Neural cell (in vitro differentiated cells): ENCODE data around the gene DUSP22.
"Not testable (repeated sequence)": the region's sequence is repeated elsewhere in the genome, so short reads cannot be mapped to it uniquely, and the experiment has no call there.

Experiments used
- CTCF ChIP-seq: fragments of 450-650 bp; IDR thresholded peaks from 2 replicates; pipeline ENCODE4 v1.5.1; 2014; ENCODE audit warnings: antibody characterized with exemption, mild to moderate bottlenecking, moderate library complexity; ENCODE audit not compliant: poor library complexity, severe bottlenecking
- EP300 ChIP-seq: fragments of 450-650 bp; conservative IDR thresholded peaks from 2 replicates; pipeline ENCODE4 v1.6.1; 2014; ENCODE audit warnings: antibody characterized with exemption, mild to moderate bottlenecking, moderate library complexity; ENCODE audit not compliant: poor library complexity, severe bottlenecking
- EZH2 ChIP-seq: fragments of 200-600, 300-800 bp; shearing (Covaris generic), sonication (generic); IDR thresholded peaks from 2 replicates; pipeline ENCODE4 v1.6.1; 2014; ENCODE audit warnings: antibody characterized with exemption, low read length, borderline replicate concordance, mild to moderate bottlenecking; ENCODE audit not compliant: insufficient read depth, poor library complexity, severe bottlenecking
- POLR2AphosphoS5 ChIP-seq: IDR thresholded peaks from 2 replicates; pipeline ENCODE4 v1.6.1; 2012
- RAD21 ChIP-seq: fragments of 450-650 bp; conservative IDR thresholded peaks from 2 replicates; pipeline ENCODE4 v1.6.1; 2014; ENCODE audit warnings: antibody characterized with exemption, mild to moderate bottlenecking, moderate library complexity
- REST ChIP-seq: IDR thresholded peaks from 2 replicates; pipeline ENCODE4 v1.6.1; 2012; ENCODE audit warnings: borderline replicate concordance
- SMC3 ChIP-seq: fragments of 450-650 bp; conservative IDR thresholded peaks from 2 replicates; pipeline ENCODE4 v1.6.1; 2014; ENCODE audit warnings: antibody characterized with exemption, mild to moderate bottlenecking, moderate library complexity; ENCODE audit not compliant: poor library complexity
- TAF1 ChIP-seq: IDR thresholded peaks from 2 replicates; pipeline ENCODE4 v1.6.1; 2012; ENCODE audit warnings: low read depth

GRCh38 chr6:325161-325860, 33.0 kb downstream of the DUSP22 start:
- TF ChIP-seq POLR2AphosphoS5, CTCF, TAF1, EZH2, RAD21, SMC3, EP300, REST: not testable (repeated sequence)
